ENCODE measurements around the gene PCBP2.
"Not testable (repeated sequence)": the region's sequence is repeated elsewhere in the genome, so short reads cannot be mapped to it uniquely, and the experiment has no call there.

Gene PCBP2
- total RNA-seq = 74.5 to 88.5 reads per million in 2 donors

DNA sequence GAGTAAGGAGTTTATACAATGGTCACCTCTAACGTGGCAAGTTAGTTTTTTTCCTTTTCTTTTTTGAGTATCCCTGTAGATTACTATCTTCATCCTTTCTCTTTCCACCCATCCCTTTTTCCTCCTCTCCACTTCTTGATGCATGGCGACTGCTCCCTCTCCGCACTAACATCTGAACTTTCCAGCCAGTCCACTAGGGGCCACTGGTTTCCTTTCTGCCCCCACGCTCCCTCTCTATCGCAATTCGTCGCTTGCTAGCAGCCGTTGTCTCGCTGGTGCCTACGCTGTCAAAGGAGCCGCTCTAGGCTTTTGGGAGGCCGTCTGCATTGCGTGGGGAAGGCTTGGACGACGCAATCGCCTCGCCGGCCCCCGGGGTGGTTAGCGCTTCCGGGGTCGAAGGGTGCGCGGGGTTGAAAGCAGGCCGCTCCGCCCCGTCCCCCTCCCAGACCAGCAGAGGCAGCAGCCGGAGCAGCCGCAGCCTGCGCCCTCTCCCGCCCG lies at the start of gene PCBP2:
TSS of gene PCBP2 (plus strand) at position 442 of the 498 bp plus-strand sequence. CDS start 2,699 bp downstream, outside the sequence.
- DNase-seq = peak; percentile 91

DNA sequence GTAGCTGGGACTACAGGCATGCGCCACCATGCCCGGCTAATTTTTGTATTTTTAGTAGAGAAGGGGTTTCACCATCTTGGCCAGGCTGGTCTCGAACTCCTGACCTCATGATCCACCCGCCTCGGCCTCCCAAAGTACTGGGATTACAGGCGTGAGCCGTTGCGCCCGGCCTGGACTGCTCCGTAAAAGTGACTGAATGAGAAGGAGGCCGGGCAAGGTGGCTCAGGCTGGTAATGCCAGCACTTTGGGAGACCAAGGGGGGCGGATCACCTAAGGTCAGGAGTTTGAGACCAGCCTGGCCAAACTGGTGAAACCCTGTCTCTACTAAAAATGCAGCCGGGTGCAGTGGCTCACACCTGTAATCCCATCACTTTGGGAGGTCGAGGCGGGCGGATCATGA lies 49.6 kb upstream of the PCBP2 start:
- not testable (repeated sequence) for DNase-seq

- DNase-seq = no peak
These were observed 49.0 kb upstream of the PCBP2 start for GRCh38 chr12:53402871-53403270.

DNA sequence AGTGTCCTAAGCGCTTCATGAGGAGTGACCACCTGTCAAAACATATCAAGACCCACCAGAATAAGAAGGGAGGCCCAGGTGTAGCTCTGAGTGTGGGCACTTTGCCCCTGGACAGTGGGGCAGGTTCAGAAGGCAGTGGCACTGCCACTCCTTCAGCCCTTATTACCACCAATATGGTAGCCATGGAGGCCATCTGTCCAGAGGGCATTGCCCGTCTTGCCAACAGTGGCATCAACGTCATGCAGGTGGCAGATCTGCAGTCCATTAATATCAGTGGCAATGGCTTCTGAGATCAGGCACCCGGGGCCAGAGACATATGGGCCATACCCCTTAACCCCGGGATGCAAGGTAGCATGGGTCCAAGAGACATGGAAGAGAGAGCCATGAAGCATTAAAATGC lies 41.0 kb upstream of the PCBP2 start:
- DNase-seq = no peak

GRCh38 chr12:53413485-53414204 lies 38.3 kb upstream of the PCBP2 start:
- DNase-seq = no peak

DNA sequence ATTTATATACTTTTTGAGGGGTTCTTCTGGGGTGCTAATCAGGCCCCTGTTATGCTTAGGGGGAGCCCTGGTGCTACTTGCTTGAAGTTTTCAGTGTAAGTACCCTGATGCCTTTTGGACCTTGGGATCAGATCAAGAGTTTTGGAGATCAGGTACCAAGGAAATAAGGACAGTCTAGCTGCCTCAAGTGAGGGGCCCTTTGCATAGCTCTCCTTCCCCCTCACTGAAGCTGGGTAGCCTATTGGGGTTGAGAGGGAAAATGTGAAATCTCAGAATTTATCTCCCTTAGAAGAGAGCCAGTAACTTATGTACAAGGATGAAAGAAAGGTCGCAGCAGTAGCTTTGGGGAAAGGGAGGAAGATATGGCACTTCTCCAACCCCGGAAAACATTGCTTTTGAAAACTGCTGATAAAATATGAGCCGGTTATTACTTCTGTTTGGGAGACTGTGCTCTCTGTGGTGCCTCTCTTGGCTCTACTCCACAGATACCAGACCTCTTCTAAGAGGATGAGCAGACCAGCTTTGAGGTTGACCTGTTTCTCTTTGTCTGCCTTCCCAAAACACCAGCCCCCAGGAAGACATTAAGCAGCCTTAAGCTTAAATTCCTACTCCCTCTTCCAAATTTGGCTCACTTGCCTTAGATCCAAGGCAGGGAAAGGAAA lies 37.0 kb upstream of the PCBP2 start:
- DNase-seq = no peak

DNA sequence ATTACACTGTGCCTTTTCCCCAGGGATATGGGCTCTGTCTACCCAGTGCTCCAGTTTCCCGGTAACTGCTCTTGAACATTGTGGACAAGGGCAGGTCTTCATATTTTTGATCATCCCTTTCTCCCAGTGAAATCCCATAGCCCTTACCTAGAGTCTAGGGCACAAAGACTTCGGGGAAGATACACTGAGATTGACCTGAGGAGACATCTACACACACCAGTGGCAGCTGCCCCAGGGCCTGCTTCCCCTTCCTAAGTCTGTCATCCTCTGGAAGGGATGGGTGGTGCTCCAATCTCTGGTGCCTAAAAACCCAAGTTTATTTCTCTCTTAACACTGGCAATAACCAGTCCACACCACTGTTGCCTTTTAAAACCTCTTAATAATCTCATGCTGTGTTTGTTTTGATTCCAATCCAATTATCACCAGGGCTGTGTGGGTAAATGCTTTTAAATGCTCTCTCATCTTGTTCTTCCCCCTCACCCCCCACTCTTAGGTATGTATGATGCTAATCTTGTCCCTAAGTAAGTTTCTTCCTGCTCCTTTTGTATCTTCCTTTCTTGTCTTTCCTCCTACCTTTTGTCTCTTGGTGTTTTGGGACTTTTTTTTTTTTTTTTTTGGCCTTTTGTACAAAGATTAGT lies 36.0 kb upstream of the PCBP2 start:
- DNase-seq = not testable (repeated sequence)

- DNase-seq = not testable (repeated sequence)
These were observed 34.5 kb upstream of the PCBP2 start for GRCh38 chr12:53417291-53417816.

GRCh38 chr12:53418221-53418620 lies 33.7 kb upstream of the PCBP2 start:
- no peak for DNase-seq

DNA sequence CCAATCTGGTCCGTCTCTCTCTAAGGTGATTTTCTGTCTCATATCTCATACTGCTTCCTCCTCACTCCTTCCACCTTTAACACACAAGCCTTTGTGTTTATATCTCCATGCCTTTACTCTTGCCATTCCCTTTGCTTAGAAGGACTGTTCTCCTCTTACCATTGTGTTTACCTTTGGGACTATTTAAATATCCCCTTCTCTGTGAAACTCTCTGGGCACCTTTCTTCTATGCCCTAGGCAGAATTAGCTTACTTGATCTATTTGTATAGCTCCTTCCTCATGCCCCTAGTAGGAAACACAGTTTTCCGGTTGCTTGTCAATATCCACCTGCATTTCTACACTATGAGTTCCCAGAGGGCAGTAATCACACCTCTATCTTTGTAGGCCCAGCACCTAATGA lies 32.1 kb upstream of the PCBP2 start:
- no peak for DNase-seq

GRCh38 chr12:53422247-53422646 lies 29.7 kb upstream of the PCBP2 start:
- DNase-seq = not testable (repeated sequence)

DNA sequence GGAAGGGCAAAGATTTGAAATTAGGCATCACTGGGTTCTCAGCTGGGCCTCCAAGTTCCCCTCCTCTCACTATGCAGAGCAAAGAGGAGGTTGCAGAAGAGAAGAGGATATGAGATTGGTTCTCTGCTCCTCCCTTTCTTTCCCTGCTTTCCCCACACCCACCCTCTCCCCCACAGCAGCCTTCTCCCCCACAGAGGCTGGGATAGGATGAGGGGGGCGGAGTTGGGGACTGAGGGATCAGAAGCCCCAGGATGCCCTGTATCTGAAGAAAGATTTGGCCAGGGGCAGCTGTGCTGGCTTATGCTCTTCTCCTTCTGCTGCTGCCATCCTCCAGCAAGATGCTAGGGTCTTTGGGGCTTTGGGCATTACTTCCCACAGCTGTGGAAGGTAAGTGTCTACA lies 28.3 kb upstream of the PCBP2 start, which contains the start of gene AMHR2:
TSS of gene AMHR2 (plus strand) at position 259 of the 400 bp plus-strand sequence. CDS start at position 339, 80 bp downstream.
- no peak for DNase-seq

- no peak for DNase-seq
These were observed 27.0 kb upstream of the PCBP2 start for GRCh38 chr12:53424626-53425514.

DNA sequence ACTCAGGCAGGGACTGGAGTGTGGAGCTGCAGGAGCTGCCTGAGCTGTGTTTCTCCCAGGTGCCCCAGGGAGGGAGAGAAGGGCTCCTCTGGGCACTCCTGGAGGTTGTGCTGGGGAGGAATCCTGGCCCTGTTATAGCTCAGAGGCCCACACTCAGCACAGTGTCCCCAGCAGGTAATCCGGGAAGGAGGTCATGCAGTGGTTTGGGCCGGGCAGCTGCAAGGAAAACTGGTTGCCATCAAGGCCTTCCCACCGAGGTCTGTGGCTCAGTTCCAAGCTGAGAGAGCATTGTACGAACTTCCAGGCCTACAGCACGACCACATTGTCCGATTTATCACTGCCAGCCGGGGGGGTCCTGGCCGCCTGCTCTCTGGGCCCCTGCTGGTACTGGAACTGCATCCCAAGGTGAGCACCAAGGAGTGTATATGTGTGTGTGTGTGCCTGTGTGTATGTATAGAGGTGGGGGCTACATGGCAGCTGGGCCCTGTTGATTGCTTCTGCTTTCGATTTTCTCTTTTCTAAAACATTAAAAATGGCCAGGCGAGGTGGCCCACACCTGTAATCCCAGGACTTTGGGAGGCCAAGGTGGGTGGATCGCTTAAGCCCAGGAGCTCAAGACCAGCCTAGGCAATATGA lies 26.3 kb upstream of the PCBP2 start:
- DNase-seq = no peak

- no peak for DNase-seq
These were observed 23.9 kb upstream of the PCBP2 start for GRCh38 chr12:53427905-53428594.

DNA sequence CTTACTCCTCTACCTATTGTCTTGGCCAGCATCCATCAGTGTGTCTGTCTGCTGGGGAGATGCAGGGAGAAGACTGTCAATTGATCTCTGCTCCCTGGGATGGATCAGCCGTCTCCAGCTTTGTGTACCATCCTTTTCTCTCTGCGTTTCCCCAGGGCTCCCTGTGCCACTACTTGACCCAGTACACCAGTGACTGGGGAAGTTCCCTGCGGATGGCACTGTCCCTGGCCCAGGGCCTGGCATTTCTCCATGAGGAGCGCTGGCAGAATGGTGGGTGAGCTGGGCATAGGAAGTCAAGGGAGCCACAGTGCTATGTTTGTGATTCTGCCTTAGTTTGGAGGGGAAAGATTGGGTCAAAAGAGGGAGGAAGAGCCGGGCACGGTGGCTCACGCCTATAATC lies 23.2 kb upstream of the PCBP2 start:
- DNase-seq = no peak

DNA sequence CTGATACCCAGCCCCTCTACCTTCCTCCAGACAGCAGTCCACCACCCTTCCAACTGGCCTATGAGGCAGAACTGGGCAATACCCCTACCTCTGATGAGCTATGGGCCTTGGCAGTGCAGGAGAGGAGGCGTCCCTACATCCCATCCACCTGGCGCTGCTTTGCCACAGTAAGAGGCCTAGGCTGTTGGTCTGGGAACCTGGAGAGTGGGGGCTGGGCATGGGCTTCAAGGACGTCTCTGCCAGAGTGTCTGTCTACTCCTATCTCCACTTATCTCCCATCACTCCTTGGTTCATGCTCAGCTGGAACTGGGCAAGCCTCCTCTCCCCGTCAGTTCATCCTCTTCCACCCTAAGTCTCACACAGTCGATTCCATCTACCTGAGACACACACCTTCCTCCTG lies 21.8 kb upstream of the PCBP2 start:
- DNase-seq = no peak

DNA sequence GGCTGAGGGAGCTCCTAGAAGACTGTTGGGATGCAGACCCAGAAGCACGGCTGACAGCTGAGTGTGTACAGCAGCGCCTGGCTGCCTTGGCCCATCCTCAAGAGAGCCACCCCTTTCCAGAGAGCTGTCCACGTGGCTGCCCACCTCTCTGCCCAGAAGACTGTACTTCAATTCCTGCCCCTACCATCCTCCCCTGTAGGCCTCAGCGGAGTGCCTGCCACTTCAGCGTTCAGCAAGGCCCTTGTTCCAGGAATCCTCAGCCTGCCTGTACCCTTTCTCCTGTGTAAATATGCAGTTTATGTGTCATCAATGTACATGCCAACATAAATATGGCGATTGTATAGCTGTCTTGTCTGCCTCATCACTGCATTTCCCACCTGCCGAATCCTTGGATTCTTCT lies 20.7 kb upstream of the PCBP2 start:
- no peak for DNase-seq

GRCh38 chr12:53435326-53435725 lies 16.6 kb upstream of the PCBP2 start:
- not testable (repeated sequence) for DNase-seq

DNA sequence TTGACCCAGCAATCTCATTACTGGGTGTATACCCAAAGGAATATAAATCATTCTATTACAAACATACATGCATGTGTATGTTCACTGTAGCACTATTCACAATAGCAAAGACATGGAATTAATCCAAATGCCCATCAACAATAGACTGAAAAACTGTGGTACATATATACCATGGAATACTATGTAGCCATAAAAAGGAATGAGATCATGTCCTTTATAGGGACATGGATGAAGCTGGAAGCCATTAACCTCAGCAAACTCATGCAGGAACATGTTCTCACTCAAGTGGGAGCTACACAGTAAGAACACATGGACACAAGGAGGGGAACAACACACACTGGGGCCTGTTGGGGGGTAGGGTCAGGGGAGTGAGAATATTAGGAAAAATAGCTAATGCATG lies 12.3 kb upstream of the PCBP2 start:
- not testable (repeated sequence) for DNase-seq

Measured in activated gamma-delta T cell (primary cell).